ENCODE data around the gene QRSL1.

DNA sequence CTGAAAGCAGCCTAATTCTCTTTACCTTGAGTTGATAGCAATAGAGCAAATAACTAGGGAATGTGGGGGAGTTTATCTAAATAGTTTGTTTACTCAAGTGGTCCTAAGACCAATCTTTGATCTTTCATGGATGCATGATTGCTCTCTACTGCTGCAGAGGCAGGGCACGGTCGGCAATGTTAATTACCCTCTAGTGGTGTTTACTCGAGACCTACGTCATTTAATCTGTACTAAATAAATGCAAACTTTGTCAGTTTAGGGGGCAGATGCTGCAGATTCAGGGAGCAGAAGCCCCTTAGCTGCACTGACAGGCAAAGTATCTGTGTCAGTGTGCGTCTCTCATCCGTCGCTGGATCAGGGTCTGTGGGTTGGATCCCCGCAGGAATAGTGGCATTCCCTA is 7.0 kb upstream of the QRSL1 start:
- TF ChIP-seq POLR2A (IDR thresholded peaks at IDR 0.05; ENCODE audit: low read length) (no peak), GATA1 (IDR thresholded peaks at IDR 0.05; ENCODE audit: low read depth, low read length) (no peak)
